ENCODE results near the gene SAP25. TPM values are rescaled to one million over a fixed set of nuclear protein-coding genes. Genes with fewer than 3 reads are reported as not detected.

Gene SAP25
- total and polyA plus RNA-seq, 2 experiments from 2014 or later = not detected

DNA sequence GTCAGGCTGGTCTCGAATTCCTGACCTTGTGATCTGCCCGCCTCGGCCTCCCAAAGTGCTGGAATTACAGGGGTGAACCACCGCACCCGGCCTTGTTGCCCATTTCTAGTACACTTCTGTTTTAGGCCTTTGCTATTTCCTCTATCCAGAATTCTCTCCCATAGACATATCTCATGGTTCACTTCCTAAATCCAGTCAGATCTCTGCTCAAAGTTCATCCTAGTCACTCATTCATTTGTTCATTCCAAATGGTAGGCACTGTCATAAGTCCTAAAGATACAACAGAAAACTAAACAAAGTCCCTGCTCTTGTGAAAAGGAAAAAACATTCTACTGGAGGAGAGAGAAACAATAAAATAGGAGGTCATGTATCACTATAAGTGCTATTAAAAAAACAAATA is 36.3 kb upstream of the SAP25 start:
- Histone ChIP-seq H3K36me3 (ENCODE audit: low read depth) (peaks cover 3% of the 10 kb centered on the region; the same call in 1 of the 2 replicates), H3K4me3 (no peak overlapping the region), H3K27me3 (replicated peaks; ENCODE audit: insufficient read depth) (no peaks in the 10 kb centered on the region), H3K9me3 (ENCODE audit: low read depth) (no peaks in the 10 kb centered on the region), H3F3A (ENCODE audit: insufficient read depth) (peaks cover 29% of the 10 kb centered on the region), H3K4me1 (ENCODE audit: insufficient read depth) (no peaks in the 10 kb centered on the region), H3K9ac (no peak overlapping the region), H3K9me2 (ENCODE audit: insufficient read depth) (no peaks in the 10 kb centered on the region), H3K79me2 (ENCODE audit: insufficient read depth) (no peaks in the 10 kb centered on the region), H3K27ac (no peak overlapping the region), H2AFZ (no peak overlapping the region), H4K20me1 (ENCODE audit: insufficient read depth) (no peaks in the 10 kb centered on the region), H3K4me2 (ENCODE audit: unreplicated experiment) (no peak overlapping the region)
- TF ChIP-seq EZH2phosphoT487 (IDR thresholded peaks at IDR 0.05; ENCODE audit: insufficient read depth, low read depth) (no peak), EZH2 (IDR thresholded peaks at IDR 0.05; ENCODE audit: insufficient read depth, poor library complexity, severe bottlenecking) (no peak)
- in situ Hi-C loops (cut with MboI) = no loop called here
- 86 to 87% methylated on average over 5 of the region's 5 CpGs for WGBS, 2 experiments (ENCODE audit: low coverage in 1 of 2, low lambda C conversion rate in 2 of 2, missing lambda C conversion rate in 2 of 2)
- DNase-seq = no peak

- DNase-seq = peak; percentile 46
- no peaks in the 10 kb centered on the region for H3K27me3 ChIP-seq (replicated peaks; ENCODE audit: insufficient read depth)
- no peak overlapping the region for H3K27ac ChIP-seq
- no peak overlapping the region for H3K9ac ChIP-seq
- H3F3A ChIP-seq (ENCODE audit: insufficient read depth) = peaks cover 29% of the 10 kb centered on the region
- H4K20me1 ChIP-seq (ENCODE audit: insufficient read depth) = no peaks in the 10 kb centered on the region
- H3K4me2 ChIP-seq (ENCODE audit: unreplicated experiment) = no peak overlapping the region
- no peak overlapping the region for H2AFZ ChIP-seq
- in situ Hi-C loops (cut with MboI) = no loop called here
- H3K4me1 ChIP-seq (ENCODE audit: insufficient read depth) = no peaks in the 10 kb centered on the region
- 0 out of 2 replicates have a peak, but pooled peaks cover 6% of the 10 kb centered on the region for H3K79me2 ChIP-seq (ENCODE audit: insufficient read depth)
- no peaks in the 10 kb centered on the region for H3K9me2 ChIP-seq (ENCODE audit: insufficient read depth)
- TF ChIP-seq EZH2phosphoT487 (IDR thresholded peaks at IDR 0.05; ENCODE audit: insufficient read depth, low read depth) = no peak
- TF ChIP-seq EZH2 (IDR thresholded peaks at IDR 0.05; ENCODE audit: insufficient read depth, poor library complexity, severe bottlenecking) = no peak
- 70 to 90% methylated on average over 8 of the region's 8 CpGs for WGBS, 2 experiments (ENCODE audit: low coverage in 1 of 2, low lambda C conversion rate in 2 of 2, missing lambda C conversion rate in 2 of 2)
- H3K9me3 ChIP-seq (ENCODE audit: low read depth) = no peaks in the 10 kb centered on the region
- peaks cover 3% of the 10 kb centered on the region; the same call in 1 of the 2 replicates for H3K36me3 ChIP-seq (ENCODE audit: low read depth)
- H3K4me3 ChIP-seq = no peak overlapping the region
Observed at GRCh38 chr7:100607111-100607510, 33.4 kb upstream of the SAP25 start.

GRCh38 chr7:100606313-100606712 is 32.6 kb upstream of the SAP25 start:
- H3K4me2 ChIP-seq (ENCODE audit: unreplicated experiment) = no peak overlapping the region

GRCh38 chr7:100604976-100605911 is 31.5 kb upstream of the SAP25 start:
- H2AFZ ChIP-seq = peak overlapping the region; percentile 56; the same call in 1 of the 2 replicates
- H3K9ac ChIP-seq = peak overlapping the region; percentile 45
- H3K9me2 ChIP-seq (ENCODE audit: insufficient read depth) = no peaks in the 10 kb centered on the region
- TF ChIP-seq EZH2phosphoT487 (IDR thresholded peaks at IDR 0.05; ENCODE audit: insufficient read depth, low read depth) (no peak), EZH2 (IDR thresholded peaks at IDR 0.05; ENCODE audit: insufficient read depth, poor library complexity, severe bottlenecking) (no peak)
- no peaks in the 10 kb centered on the region for H3K4me1 ChIP-seq (ENCODE audit: insufficient read depth)
- H3K4me3 ChIP-seq = peak overlapping the region; percentile 86
- no peaks in the 10 kb centered on the region for H3K9me3 ChIP-seq (ENCODE audit: low read depth)
- DNase-seq = no peak
- H3K79me2 ChIP-seq (ENCODE audit: insufficient read depth) = 0 out of 2 replicates have a peak, but pooled peaks cover 6% of the 10 kb centered on the region
- H3F3A ChIP-seq (ENCODE audit: insufficient read depth) = peaks cover 23% of the 10 kb centered on the region; the same call in 1 of the 2 replicates
- no peaks in the 10 kb centered on the region for H4K20me1 ChIP-seq (ENCODE audit: insufficient read depth)
- 64 to 77% methylated on average over 27 to 66 of the region's 68 CpGs for WGBS, 2 experiments (ENCODE audit: low coverage in 1 of 2, low lambda C conversion rate in 2 of 2, missing lambda C conversion rate in 2 of 2)
- no peaks in the 10 kb centered on the region for H3K27me3 ChIP-seq (replicated peaks; ENCODE audit: insufficient read depth)
- H3K27ac ChIP-seq = no peak overlapping the region
- in situ Hi-C loops (cut with MboI) = no loop called here
- peak overlapping the region; percentile 79 for H3K4me2 ChIP-seq (ENCODE audit: unreplicated experiment)
- peaks cover 3% of the 10 kb centered on the region; the same call in 1 of the 2 replicates for H3K36me3 ChIP-seq (ENCODE audit: low read depth)

More at GRCh38 chr7:100606313-100606712, 32.6 kb upstream of the SAP25 start:
- no peaks in the 10 kb centered on the region for H3K4me1 ChIP-seq (ENCODE audit: insufficient read depth)
- H3K9me2 ChIP-seq (ENCODE audit: insufficient read depth) = no peaks in the 10 kb centered on the region
- 0 out of 2 replicates have a peak, but pooled peaks cover 6% of the 10 kb centered on the region for H3K79me2 ChIP-seq (ENCODE audit: insufficient read depth)
- no peak overlapping the region for H3K27ac ChIP-seq
- H3F3A ChIP-seq (ENCODE audit: insufficient read depth) = peaks cover 29% of the 10 kb centered on the region
- H4K20me1 ChIP-seq (ENCODE audit: insufficient read depth) = no peaks in the 10 kb centered on the region
- no peak overlapping the region for H3K4me3 ChIP-seq
- in situ Hi-C loops (cut with MboI) = no loop called here
- no peak for TF ChIP-seq EZH2 (IDR thresholded peaks at IDR 0.05; ENCODE audit: insufficient read depth, poor library complexity, severe bottlenecking)
- TF ChIP-seq EZH2phosphoT487 (IDR thresholded peaks at IDR 0.05; ENCODE audit: insufficient read depth, low read depth) = no peak
- no peaks in the 10 kb centered on the region for H3K27me3 ChIP-seq (replicated peaks; ENCODE audit: insufficient read depth)
- no peak overlapping the region for H2AFZ ChIP-seq
- WGBS, 2 experiments (ENCODE audit: low coverage in 1 of 2, low lambda C conversion rate in 2 of 2, missing lambda C conversion rate in 2 of 2) = 94 to 96% methylated on average over 11 to 12 of the region's 12 CpGs
- H3K9me3 ChIP-seq (ENCODE audit: low read depth) = no peaks in the 10 kb centered on the region
- H3K36me3 ChIP-seq (ENCODE audit: low read depth) = peaks cover 3% of the 10 kb centered on the region; the same call in 1 of the 2 replicates
- no peak overlapping the region for H3K9ac ChIP-seq
- no peak for DNase-seq
